ENCODE measurements around the gene LPP. TPM values are rescaled to one million over a fixed set of nuclear protein-coding genes. Genes with fewer than 3 reads are reported as not detected.

Gene LPP
- total and polyA plus RNA-seq, 10 of the 15 experiments (the other 5 are each of a cell fraction or from before 2014, with no cell fraction given), result under 0.01 to 0.62 (median 0.03) TPM

- Histone ChIP-seq H3K27me3 (replicated peaks in 1 of 2; ENCODE audit: control insufficient read depth in 2 of 2, insufficient read depth in 2 of 2, low read length in 1 of 2) (no peaks in the 10 kb centered on the region; a peak in 2 of 4 replicates), H3K27ac (ENCODE audit: control insufficient read depth, insufficient read depth) (no peak overlapping the region), H3K4me2 (ENCODE audit: control insufficient read depth, insufficient read depth) (no peak overlapping the region), H2AFZ (ENCODE audit: control insufficient read depth, low read depth, low read length) (no peak overlapping the region), H3K36me3 (ENCODE audit: control insufficient read depth in 2 of 2, insufficient read depth in 2 of 2, low read length in 1 of 2) (no peaks in the 10 kb centered on the region), H4K20me1 (ENCODE audit: control insufficient read depth, insufficient read depth) (no peaks in the 10 kb centered on the region), H3K4me1 (ENCODE audit: control insufficient read depth, insufficient read depth, low read length) (no peaks in the 10 kb centered on the region), H3K4me3 (no peak overlapping the region), H3K79me2 (ENCODE audit: control insufficient read depth, insufficient read depth, low read length) (no peaks in the 10 kb centered on the region), H3K9me3 (replicated peaks; ENCODE audit: control insufficient read depth, insufficient read depth, low read length) (no peaks in the 10 kb centered on the region), H3K9ac (ENCODE audit: control insufficient read depth, insufficient read depth, low read length) (no peak overlapping the region)
- ATAC-seq (no peak), FAIRE-seq (no peak), DNase-seq (ENCODE audit: low read depth, low spot score) (no peak)
- no TSS peak for BruUV-seq (replicated peaks)
- CTCF ChIA-PET, result interaction anchor here (1.2 kb wide), 1 partner anchor 718 kb away, joined by 3 read pairs; no protein-coding TSS in a partner anchor
- 67% methylated on average over 6 of the region's 6 CpGs for WGBS (ENCODE audit: insufficient coverage, insufficient replicate concordance, low lambda C conversion rate, missing lambda C conversion rate)
- intact Hi-C loops (cut with micrococcal nuclease; ENCODE audit: unreplicated experiment), result no loop called here
- SMC1A ChIA-PET (ENCODE audit: uncharacterized antibody, unreplicated experiment), result no interaction called here
- RAD21 ChIA-PET (ENCODE audit: unreplicated experiment), result no interaction called here
- POLR2A ChIA-PET, result no interaction called here
- in situ Hi-C loops (cut with MboI), result no loop called here
- TF ChIP-seq MEF2B (IDR thresholded peaks at IDR 0.05; ENCODE audit: partially characterized antibody, poor library complexity, severe bottlenecking), result no peak
- TF ChIP-seq HDAC6 (IDR thresholded peaks at IDR 0.05; ENCODE audit: unreplicated experiment), result no peak
- no peak for TF ChIP-seq ZNF207 (IDR thresholded peaks at IDR 0.05; ENCODE audit: borderline replicate concordance)
- no peak for TF ChIP-seq EED (IDR thresholded peaks at IDR 0.05; ENCODE audit: low read depth)
- TF ChIP-seq NKRF (conservative IDR thresholded peaks at IDR 0.05), result no peak
- no peak for TF ChIP-seq ATF7 (IDR thresholded peaks at IDR 0.05; ENCODE audit: low read depth)
- TF ChIP-seq KAT2A (conservative IDR thresholded peaks at IDR 0.05; ENCODE audit: control insufficient read depth, low read depth, low read length), result no peak
- no peak for TF ChIP-seq SMC3 (IDR thresholded peaks at IDR 0.05; ENCODE audit: borderline replicate concordance, low read length)
- TF ChIP-seq REST (IDR thresholded peaks at IDR 0.05; ENCODE audit: low read depth, low read length), result no peak
- no peak for TF ChIP-seq ETV6 (conservative IDR thresholded peaks at IDR 0.05 in 1 of 2, IDR thresholded peaks at IDR 0.05 in 1 of 2; ENCODE audit: borderline replicate concordance in 1 of 2, low read depth in 1 of 2)
- no peak for TF ChIP-seq E4F1 (IDR thresholded peaks at IDR 0.05; ENCODE audit: borderline replicate concordance, partially characterized antibody)
- no peak for TF ChIP-seq ZNF274 (IDR thresholded peaks at IDR 0.05; ENCODE audit: insufficient read depth, insufficient read length)
- TF ChIP-seq CBX3 (IDR thresholded peaks at IDR 0.05; ENCODE audit: borderline replicate concordance, low read depth), result no peak
- TF ChIP-seq TARDBP (IDR thresholded peaks at IDR 0.05; ENCODE audit: borderline replicate concordance), result no peak
- no peak for TF ChIP-seq IKZF2 (IDR thresholded peaks at IDR 0.05)
- no peak for TF ChIP-seq POLR2AphosphoS2 (IDR thresholded peaks at IDR 0.05; ENCODE audit: low read depth, low read length)
- TF ChIP-seq MXI1 (IDR thresholded peaks at IDR 0.05; ENCODE audit: low read depth, low read length), result no peak
- no peak for TF ChIP-seq YBX1 (IDR thresholded peaks at IDR 0.05)
- TF ChIP-seq TCF7 (IDR thresholded peaks at IDR 0.05; ENCODE audit: borderline replicate concordance), result no peak
Observed at GRCh38 chr3:188465311-188465710, 311.4 kb downstream of the LPP start.

All from GM12878 (cell line).